GM19372 (cell line): ENCODE measurements around the gene STBD1.
"Not testable (repeated sequence)": the region's sequence is repeated elsewhere in the genome, so short reads cannot be mapped to it uniquely, and the experiment has no call there.

Experiments used
- ATAC-seq: cut with Tn5 transposase; IDR thresholded peaks from one replicate; pipeline ENCODE4 v1.9.1; 2021; ENCODE audit warnings: mild to moderate bottlenecking, low read depth, moderate library complexity; ENCODE audit not compliant: unreplicated experiment

STBD1 gene

GRCh38 chr4:76282941-76283689 is 23.4 kb upstream of the STBD1 start:
- no peak for ATAC-seq

GRCh38 chr4:76283900-76284299 is 22.6 kb upstream of the STBD1 start:
- no peak for ATAC-seq

- ATAC-seq: not testable (repeated sequence)
These were observed 18.7 kb upstream of the STBD1 start for GRCh38 chr4:76287811-76288210.

GRCh38 chr4:76292730-76293129 is 13.8 kb upstream of the STBD1 start:
- no peak for ATAC-seq

GRCh38 chr4:76293772-76294171 is 12.8 kb upstream of the STBD1 start:
- no peak for ATAC-seq

GRCh38 chr4:76296286-76296820 is 10.2 kb upstream of the STBD1 start:
- no peak for ATAC-seq

- no peak for ATAC-seq
These were observed 8.3 kb upstream of the STBD1 start for GRCh38 chr4:76298227-76298626.

GRCh38 chr4:76300012-76300411 is 6.5 kb upstream of the STBD1 start:
- ATAC-seq: no peak

GRCh38 chr4:76301068-76301774 is 5.3 kb upstream of the STBD1 start:
- peak; percentile 95 for ATAC-seq

GRCh38 chr4:76301775-76302162 is 4.8 kb upstream of the STBD1 start:
- no peak for ATAC-seq

- ATAC-seq: no peak
These were observed 3.6 kb upstream of the STBD1 start for GRCh38 chr4:76302826-76303438.

GRCh38 chr4:76305033-76305687 is 1.4 kb upstream of the STBD1 start:
- ATAC-seq: no peak

GRCh38 chr4:76306882-76307659 is 538 bp downstream of the STBD1 start:
- ATAC-seq: no peak

GRCh38 chr4:76307660-76308014 is 1.1 kb downstream of the STBD1 start:
- no peak for ATAC-seq

- no peak for ATAC-seq
These were observed 2.0 kb downstream of the STBD1 start for GRCh38 chr4:76308548-76308947.

- no peak for ATAC-seq
These were observed 3.5 kb downstream of the STBD1 start for GRCh38 chr4:76309939-76310550.

- no peak for ATAC-seq
These were observed 4.2 kb downstream of the STBD1 start for GRCh38 chr4:76310683-76311082.

- no peak for ATAC-seq
These were observed 5.4 kb downstream of the STBD1 start for GRCh38 chr4:76311896-76312331.

GRCh38 chr4:76312457-76312856 is 5.9 kb downstream of the STBD1 start:
- ATAC-seq: no peak

GRCh38 chr4:76313547-76313946 is 7.0 kb downstream of the STBD1 start:
- ATAC-seq: no peak
